ENCODE data around the gene TAF1C. TPM values are rescaled to one million over a fixed set of nuclear protein-coding genes. Genes with fewer than 3 reads are reported as not detected.
"Not testable (repeated sequence)": the region's sequence is repeated elsewhere in the genome, so short reads cannot be mapped to it uniquely, and the experiment has no call there.

TAF1C gene
- total and polyA plus RNA-seq, 2 of the 8 experiments (the other 6 are each of a cell fraction or from before 2014, with no cell fraction given), result 44.6 to 63.8 TPM

GRCh38 chr16:84205123-84205522 is 18.3 kb upstream of the TAF1C start:
- H3K79me1 ChIP-seq (ENCODE audit: low read depth, low read length); H2BK20ac ChIP-seq (ENCODE audit: low read length); H4K20me1 ChIP-seq (replicated peaks in 1 of 2; ENCODE audit: control insufficient read depth in 1 of 2, insufficient read depth in 2 of 2, low read length in 2 of 2); H2AFZ ChIP-seq (ENCODE audit: low read length); H3K79me2 ChIP-seq (ENCODE audit: control insufficient read depth in 1 of 2, insufficient read depth in 2 of 2, low read length in 2 of 2); H3K56ac ChIP-seq (replicated peaks; ENCODE audit: insufficient read length, low read depth, low read length); H3K23ac ChIP-seq (ENCODE audit: insufficient read length); H2BK15ac ChIP-seq (ENCODE audit: low read length); H4K91ac ChIP-seq (replicated peaks; ENCODE audit: insufficient read length, low read length); POLR2A ChIA-PET (ENCODE audit: partially characterized antibody); H2AK5ac ChIP-seq (ENCODE audit: low read depth, low read length); H2BK5ac ChIP-seq (ENCODE audit: low read depth, low read length); H2BK12ac ChIP-seq (ENCODE audit: low read depth, low read length); H4K5ac ChIP-seq (ENCODE audit: insufficient read length, low read depth, low read length); H3K4ac ChIP-seq (replicated peaks; ENCODE audit: insufficient read length, low read depth, low read length); H3K36me3 ChIP-seq (ENCODE audit: control insufficient read depth in 2 of 4, insufficient read depth in 4 of 4, low read length in 3 of 4); DNase-seq (ENCODE audit: low read depth in 1 of 2, low spot score in 2 of 2); H3K14ac ChIP-seq (ENCODE audit: insufficient read length); H3K23me2 ChIP-seq (ENCODE audit: low read depth, low read length); H3K27ac ChIP-seq (ENCODE audit: low read depth, low read length); H3K9ac ChIP-seq (replicated peaks in 1 of 4; ENCODE audit: extremely low read depth in 1 of 4, low read depth in 3 of 4, low read length in 3 of 4); H3K9me3 ChIP-seq (ENCODE audit: insufficient read depth in 2 of 2, low read depth in 1 of 2, low read length in 1 of 2); H3K4me2 ChIP-seq (ENCODE audit: insufficient read depth in 1 of 2, low read depth in 2 of 2, low read length in 2 of 2); H2BK120ac ChIP-seq (replicated peaks; ENCODE audit: low read depth, low read length); H3K4me3 ChIP-seq (ENCODE audit: extremely low read depth in 1 of 4, insufficient read depth in 2 of 4, low read depth in 3 of 4, low read length in 4 of 4); H4K8ac ChIP-seq (ENCODE audit: extremely low read depth, insufficient read depth, low read length); FAIRE-seq; H3K27me3 ChIP-seq (replicated peaks in 1 of 4; ENCODE audit: control insufficient read depth in 3 of 4, extremely low read depth in 1 of 4, insufficient read depth in 3 of 4, low read length in 3 of 4); H3K4me1 ChIP-seq (replicated peaks in 1 of 4; ENCODE audit: control insufficient read depth in 3 of 4, insufficient read depth in 4 of 4, low read length in 3 of 4); H3K18ac ChIP-seq (ENCODE audit: extremely low read depth, low read length): not testable (repeated sequence)
- CTCF ChIA-PET (ENCODE audit: partially characterized antibody), result interaction anchor here (1.4 kb wide), 1 partner anchor 28 kb away, joined by 3 read pairs; no protein-coding TSS in a partner anchor
- WGBS, 2 experiments (ENCODE audit: extremely low coverage in 1 of 2, insufficient coverage in 1 of 2, insufficient read length in 1 of 2, insufficient replicate concordance in 2 of 2, low coverage in 1 of 2, low lambda C conversion rate in 2 of 2, missing lambda C conversion rate in 1 of 2), result 94% methylated on average over 5 of the region's 6 CpGs; no CpG with 5 or more reads in 1 of the 2 experiments

- not testable (repeated sequence) for H2AFZ ChIP-seq (ENCODE audit: low read length); H2BK12ac ChIP-seq (ENCODE audit: low read depth, low read length); H4K8ac ChIP-seq (ENCODE audit: extremely low read depth, insufficient read depth, low read length); H3K79me1 ChIP-seq (ENCODE audit: low read depth, low read length); H3K18ac ChIP-seq (ENCODE audit: extremely low read depth, low read length); H3K36me3 ChIP-seq (ENCODE audit: control insufficient read depth in 2 of 4, insufficient read depth in 4 of 4, low read length in 3 of 4); H3K4me3 ChIP-seq (ENCODE audit: extremely low read depth in 1 of 4, insufficient read depth in 2 of 4, low read depth in 3 of 4, low read length in 4 of 4); H2AK5ac ChIP-seq (ENCODE audit: low read depth, low read length); H2BK20ac ChIP-seq (ENCODE audit: low read length); H3K27me3 ChIP-seq (replicated peaks in 1 of 4; ENCODE audit: control insufficient read depth in 3 of 4, extremely low read depth in 1 of 4, insufficient read depth in 3 of 4, low read length in 3 of 4); H2BK5ac ChIP-seq (ENCODE audit: low read depth, low read length); H4K5ac ChIP-seq (ENCODE audit: insufficient read length, low read depth, low read length); H3K4me1 ChIP-seq (replicated peaks in 1 of 4; ENCODE audit: control insufficient read depth in 3 of 4, insufficient read depth in 4 of 4, low read length in 3 of 4); H3K23ac ChIP-seq (ENCODE audit: insufficient read length); H3K56ac ChIP-seq (replicated peaks; ENCODE audit: insufficient read length, low read depth, low read length); H3K4ac ChIP-seq (replicated peaks; ENCODE audit: insufficient read length, low read depth, low read length); H3K23me2 ChIP-seq (ENCODE audit: low read depth, low read length); H4K20me1 ChIP-seq (replicated peaks in 1 of 2; ENCODE audit: control insufficient read depth in 1 of 2, insufficient read depth in 2 of 2, low read length in 2 of 2); FAIRE-seq; H3K14ac ChIP-seq (ENCODE audit: insufficient read length); H2BK120ac ChIP-seq (replicated peaks; ENCODE audit: low read depth, low read length); DNase-seq (ENCODE audit: low read depth in 1 of 2, low spot score in 2 of 2); H3K27ac ChIP-seq (ENCODE audit: low read depth, low read length); H3K79me2 ChIP-seq (ENCODE audit: control insufficient read depth in 1 of 2, insufficient read depth in 2 of 2, low read length in 2 of 2); H2BK15ac ChIP-seq (ENCODE audit: low read length); H3K9me3 ChIP-seq (ENCODE audit: insufficient read depth in 2 of 2, low read depth in 1 of 2, low read length in 1 of 2); H4K91ac ChIP-seq (replicated peaks; ENCODE audit: insufficient read length, low read length); H3K9ac ChIP-seq (replicated peaks in 1 of 4; ENCODE audit: extremely low read depth in 1 of 4, low read depth in 3 of 4, low read length in 3 of 4); H3K4me2 ChIP-seq (ENCODE audit: insufficient read depth in 1 of 2, low read depth in 2 of 2, low read length in 2 of 2)
- CTCF ChIA-PET (ENCODE audit: partially characterized antibody), result interaction anchor here (1.5 kb wide), 1 partner anchor 73 kb away, joined by 4 read pairs; no protein-coding TSS in a partner anchor
- POLR2A ChIA-PET (ENCODE audit: partially characterized antibody), result interaction anchor here (2.5 kb wide), 1 partner anchor 14 kb away, joined by 6 read pairs; the partner anchor contains the start of gene ADAD2
- 93% methylated on average over 18 of the region's 26 CpGs; no CpG with 5 or more reads in 1 of the 2 experiments for WGBS, 2 experiments (ENCODE audit: extremely low coverage in 1 of 2, insufficient coverage in 1 of 2, insufficient read length in 1 of 2, insufficient replicate concordance in 2 of 2, low coverage in 1 of 2, low lambda C conversion rate in 2 of 2, missing lambda C conversion rate in 1 of 2)
These were observed 17.7 kb upstream of the TAF1C start for GRCh38 chr16:84204551-84204950.
